ENCODE results near the gene MRRF. TPM values are rescaled to one million over a fixed set of nuclear protein-coding genes. Genes with fewer than 3 reads are reported as not detected.
A peak's percentile ranks its signal among the peaks of the same experiment; 100 is the strongest.

The MRRF gene
- total RNA-seq, 2 donors from 2014 or later = 16.9 to 36.8 TPM

GRCh38 chr9:122263699-122264349, 858 bp upstream of the MRRF start:
- H3K27me3 ChIP-seq (replicated peaks; ENCODE audit: insufficient read depth) = no peaks in the 10 kb centered on the region
- peaks cover 9% of the 10 kb centered on the region for H3K36me3 ChIP-seq
- H3K27ac ChIP-seq = peak overlapping the region; percentile 86 to 91
- H3K4me3 ChIP-seq = peak overlapping the region; percentile 86
- no peak for TF ChIP-seq CTCF (IDR thresholded peaks at IDR 0.05)
- ATAC-seq (ENCODE audit: insufficient number of reproducible peaks, low FRiP score, low read depth) (no peak), DNase-seq (ENCODE audit: low spot score) (no peak)
- no peaks in the 10 kb centered on the region for H3K9me3 ChIP-seq
- H3K4me1 ChIP-seq (ENCODE audit: control insufficient read depth in 1 of 2, low read depth in 2 of 2) = peaks cover 21 to 43% of the 10 kb centered on the region in 2 donors

- no peak for TF ChIP-seq CTCF (IDR thresholded peaks at IDR 0.05)
- peaks cover 21 to 43% of the 10 kb centered on the region in 2 donors for H3K4me1 ChIP-seq (ENCODE audit: control insufficient read depth in 1 of 2, low read depth in 2 of 2)
- H3K36me3 ChIP-seq = peaks cover 6% of the 10 kb centered on the region
- H3K27ac ChIP-seq = peak overlapping the region; percentile 86 to 91
- DNase-seq (ENCODE audit: low spot score) (no peak), ATAC-seq (ENCODE audit: insufficient number of reproducible peaks, low FRiP score, low read depth) (no peak)
- peak overlapping the region; percentile 86 for H3K4me3 ChIP-seq
- H3K9me3 ChIP-seq = no peaks in the 10 kb centered on the region
- no peaks in the 10 kb centered on the region for H3K27me3 ChIP-seq (replicated peaks; ENCODE audit: insufficient read depth)
Observed at GRCh38 chr9:122265149-122265915, 650 bp downstream of the MRRF start.

GRCh38 chr9:122268041-122268814, 3.5 kb downstream of the MRRF start:
- H3K4me3 ChIP-seq = no peak overlapping the region
- DNase-seq (ENCODE audit: low spot score) (no peak), ATAC-seq (ENCODE audit: insufficient number of reproducible peaks, low FRiP score, low read depth) (no peak)
- no peak for TF ChIP-seq CTCF (IDR thresholded peaks at IDR 0.05)
- no peak overlapping the region for H3K27ac ChIP-seq
- no peaks in the 10 kb centered on the region for H3K27me3 ChIP-seq (replicated peaks; ENCODE audit: insufficient read depth)
- no peaks in the 10 kb centered on the region for H3K9me3 ChIP-seq
- H3K4me1 ChIP-seq (ENCODE audit: control insufficient read depth in 1 of 2, low read depth in 2 of 2) = peaks cover 11 to 22% of the 10 kb centered on the region in 2 donors
- no peaks in the 10 kb centered on the region for H3K36me3 ChIP-seq

GRCh38 chr9:122274055-122274454, 9.4 kb downstream of the MRRF start:
- TF ChIP-seq CTCF (IDR thresholded peaks at IDR 0.05) = no peak

GRCh38 chr9:122276096-122276495, 11.4 kb downstream of the MRRF start:
- TF ChIP-seq CTCF (IDR thresholded peaks at IDR 0.05) = no peak
- Histone ChIP-seq H3K36me3 (no peaks in the 10 kb centered on the region), H3K27me3 (replicated peaks; ENCODE audit: insufficient read depth) (no peaks in the 10 kb centered on the region), H3K9me3 (peaks cover 10% of the 10 kb centered on the region), H3K4me1 (ENCODE audit: control insufficient read depth in 1 of 2, low read depth in 2 of 2) (no peaks in the 10 kb centered on the region), H3K4me3 (no peak overlapping the region), H3K27ac (no peak overlapping the region)
- no peak for DNase-seq (ENCODE audit: low spot score)
- ATAC-seq (ENCODE audit: insufficient number of reproducible peaks, low FRiP score, low read depth) = no peak

More at GRCh38 chr9:122274055-122274454, 9.4 kb downstream of the MRRF start:
- peaks cover 10% of the 10 kb centered on the region for H3K9me3 ChIP-seq
- H3K27ac ChIP-seq = no peak overlapping the region
- no peak overlapping the region for H3K4me3 ChIP-seq
- no peak for DNase-seq (ENCODE audit: low spot score)
- H3K4me1 ChIP-seq (ENCODE audit: control insufficient read depth in 1 of 2, low read depth in 2 of 2) = no peaks in the 10 kb centered on the region
- no peak for ATAC-seq (ENCODE audit: insufficient number of reproducible peaks, low FRiP score, low read depth)
- no peaks in the 10 kb centered on the region for H3K27me3 ChIP-seq (replicated peaks; ENCODE audit: insufficient read depth)
- H3K36me3 ChIP-seq = no peaks in the 10 kb centered on the region

Data from thoracic aorta (tissue), 2 donors.